ENCODE results near the gene ZC3H18.

DNA sequence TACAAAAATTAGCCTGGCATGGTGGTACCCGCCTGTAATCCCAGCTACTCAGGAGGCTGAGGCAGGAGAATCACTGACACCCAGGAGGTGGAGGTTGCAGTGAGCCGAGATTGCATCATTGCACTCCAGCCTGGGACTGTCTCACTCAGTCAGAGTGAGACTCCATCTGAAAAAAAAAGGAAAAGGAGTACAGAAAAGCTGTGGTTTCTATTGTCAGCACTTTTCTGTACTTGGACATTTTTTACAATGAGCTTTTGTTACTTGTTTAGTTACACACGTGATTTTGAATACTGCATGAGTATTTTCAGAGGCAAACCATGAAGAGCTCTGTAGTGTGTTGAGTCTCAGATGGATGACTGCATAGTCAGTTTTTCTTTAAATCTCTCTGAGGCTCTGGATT lies 26.3 kb downstream of the ZC3H18 start:
- no peak for TF ChIP-seq EZH2 (optimal IDR thresholded peaks at IDR 0.05; ENCODE audit: low read depth, low read length)
- TF ChIP-seq, protein P1, sequence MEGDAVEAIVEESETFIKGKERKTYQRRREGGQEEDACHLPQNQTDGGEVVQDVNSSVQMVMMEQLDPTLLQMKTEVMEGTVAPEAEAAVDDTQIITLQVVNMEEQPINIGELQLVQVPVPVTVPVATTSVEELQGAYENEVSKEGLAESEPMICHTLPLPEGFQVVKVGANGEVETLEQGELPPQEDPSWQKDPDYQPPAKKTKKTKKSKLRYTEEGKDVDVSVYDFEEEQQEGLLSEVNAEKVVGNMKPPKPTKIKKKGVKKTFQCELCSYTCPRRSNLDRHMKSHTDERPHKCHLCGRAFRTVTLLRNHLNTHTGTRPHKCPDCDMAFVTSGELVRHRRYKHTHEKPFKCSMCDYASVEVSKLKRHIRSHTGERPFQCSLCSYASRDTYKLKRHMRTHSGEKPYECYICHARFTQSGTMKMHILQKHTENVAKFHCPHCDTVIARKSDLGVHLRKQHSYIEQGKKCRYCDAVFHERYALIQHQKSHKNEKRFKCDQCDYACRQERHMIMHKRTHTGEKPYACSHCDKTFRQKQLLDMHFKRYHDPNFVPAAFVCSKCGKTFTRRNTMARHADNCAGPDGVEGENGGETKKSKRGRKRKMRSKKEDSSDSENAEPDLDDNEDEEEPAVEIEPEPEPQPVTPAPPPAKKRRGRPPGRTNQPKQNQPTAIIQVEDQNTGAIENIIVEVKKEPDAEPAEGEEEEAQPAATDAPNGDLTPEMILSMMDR (IDR thresholded peaks at IDR 0.05; ENCODE audit: low read length), result no peak

Data from MM.1S (cell line).